ENCODE results near the gene IQSEC1. TPM values are rescaled to one million over a fixed set of nuclear protein-coding genes. Genes with fewer than 3 reads are reported as not detected.

IQSEC1 gene
- 70.1 TPM for total RNA-seq
- long read RNA-seq, partial matches to known transcripts, result 209 of 225 reads
- long read RNA-seq, other reads (novel, unspliced or antisense), result 16 of 225 reads

DNA sequence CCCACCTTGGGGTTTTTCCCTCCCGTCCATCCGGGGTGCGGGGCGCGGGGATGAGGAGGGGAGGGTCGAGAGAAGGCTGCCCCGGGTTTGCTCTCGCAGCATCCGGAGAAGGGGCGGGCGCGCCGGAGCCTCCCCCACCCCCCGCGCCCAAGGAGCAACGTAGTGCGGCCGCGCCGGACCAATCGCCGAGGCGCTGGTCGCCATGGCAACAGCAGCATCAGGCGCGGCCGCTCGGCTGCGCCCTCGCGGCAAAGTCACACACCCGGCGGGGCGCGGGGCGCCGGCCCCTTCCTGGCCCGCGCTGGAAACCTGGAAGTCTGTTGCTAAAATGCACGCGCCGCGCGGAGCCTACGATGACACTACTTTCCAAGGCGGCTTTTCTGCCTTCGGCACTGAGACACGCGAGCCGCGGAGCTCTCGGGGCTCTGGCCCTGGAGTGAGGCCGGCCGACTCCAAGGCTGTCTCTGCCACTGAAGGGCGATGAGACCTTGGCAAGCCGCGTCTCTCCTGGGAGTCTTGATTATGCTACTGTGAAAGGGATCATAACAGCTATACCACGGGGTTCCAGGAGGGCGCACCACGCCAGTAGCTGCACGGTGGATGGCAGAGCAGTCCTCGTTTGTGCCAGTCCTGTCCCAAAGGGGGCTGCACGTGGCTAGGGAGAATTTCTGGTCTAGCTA is at the start of gene IQSEC1:
IQSEC1 (minus strand) TSS at position 104 of the 680 bp plus-strand sequence. CDS start 415 bp downstream, outside the sequence.
- no peak for DNase-seq (ENCODE audit: low spot score)

DNA sequence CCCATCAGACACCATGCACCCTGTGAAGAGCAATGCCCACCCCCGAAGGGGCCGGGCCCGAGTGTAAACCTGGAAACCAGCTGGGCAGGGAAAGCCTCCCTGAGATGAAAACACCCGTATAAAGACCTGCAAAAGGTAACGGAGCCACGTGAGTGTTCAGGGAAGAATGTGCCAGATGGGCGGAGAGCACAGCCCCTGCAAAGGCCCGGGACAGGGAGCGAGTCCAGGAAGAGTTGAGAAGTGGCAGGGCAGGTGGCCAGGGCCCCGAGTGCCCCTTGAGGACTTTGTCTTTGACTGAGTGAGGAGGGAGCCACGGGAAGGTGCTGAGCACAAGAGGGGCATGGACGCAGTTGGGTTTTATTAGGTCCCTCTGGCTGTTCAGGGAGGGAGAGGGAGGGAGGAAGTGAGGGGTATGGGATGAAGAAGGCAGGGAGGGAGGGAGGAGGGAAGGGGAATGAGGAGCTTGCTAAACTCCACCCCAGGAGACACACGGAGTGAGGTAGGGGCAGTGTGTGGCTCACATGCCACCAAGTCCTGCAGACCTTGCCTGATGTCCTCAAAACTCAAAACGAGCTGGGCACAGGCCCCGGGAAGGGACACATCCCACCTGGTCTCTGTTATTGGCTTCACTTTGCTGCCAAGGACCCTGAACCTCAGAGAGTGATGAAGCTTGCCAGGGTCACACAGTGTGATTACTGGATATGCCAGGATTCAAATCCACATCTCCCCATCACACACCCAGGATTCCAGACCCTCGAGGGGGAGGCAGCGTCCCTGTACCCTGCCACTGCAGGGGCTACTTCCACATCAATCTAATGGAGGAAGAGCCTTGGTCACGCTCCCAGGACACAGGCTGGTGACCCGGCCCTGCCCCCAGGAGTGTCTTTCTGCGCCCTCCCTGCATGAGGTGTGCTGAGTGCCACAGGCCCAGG is 49.1 kb upstream of the IQSEC1 start:
- no peak for DNase-seq (ENCODE audit: low spot score)

DNA sequence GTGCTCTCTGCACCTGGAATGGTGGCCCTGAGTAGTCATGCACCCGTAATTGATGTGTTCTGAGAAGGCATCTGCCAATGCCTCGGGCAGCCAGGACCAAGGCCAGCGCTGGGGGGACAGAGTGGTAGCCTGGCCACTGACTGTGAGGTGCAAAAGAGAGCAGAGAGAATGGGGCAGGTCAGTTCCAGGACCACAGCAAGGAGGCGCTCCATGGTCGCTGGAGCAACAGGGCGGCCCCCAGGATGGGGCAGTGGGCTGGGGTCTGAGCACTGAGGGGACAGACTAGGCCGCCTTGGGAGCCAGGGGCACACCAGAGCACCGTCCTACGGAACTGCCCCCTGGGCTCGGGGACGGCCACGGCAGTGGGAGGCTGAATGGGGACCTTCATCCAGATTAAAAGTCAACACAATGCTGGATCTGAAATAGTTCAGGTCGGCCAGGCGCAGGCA is 48.3 kb upstream of the IQSEC1 start:
- DNase-seq (ENCODE audit: low spot score), result no peak

DNA sequence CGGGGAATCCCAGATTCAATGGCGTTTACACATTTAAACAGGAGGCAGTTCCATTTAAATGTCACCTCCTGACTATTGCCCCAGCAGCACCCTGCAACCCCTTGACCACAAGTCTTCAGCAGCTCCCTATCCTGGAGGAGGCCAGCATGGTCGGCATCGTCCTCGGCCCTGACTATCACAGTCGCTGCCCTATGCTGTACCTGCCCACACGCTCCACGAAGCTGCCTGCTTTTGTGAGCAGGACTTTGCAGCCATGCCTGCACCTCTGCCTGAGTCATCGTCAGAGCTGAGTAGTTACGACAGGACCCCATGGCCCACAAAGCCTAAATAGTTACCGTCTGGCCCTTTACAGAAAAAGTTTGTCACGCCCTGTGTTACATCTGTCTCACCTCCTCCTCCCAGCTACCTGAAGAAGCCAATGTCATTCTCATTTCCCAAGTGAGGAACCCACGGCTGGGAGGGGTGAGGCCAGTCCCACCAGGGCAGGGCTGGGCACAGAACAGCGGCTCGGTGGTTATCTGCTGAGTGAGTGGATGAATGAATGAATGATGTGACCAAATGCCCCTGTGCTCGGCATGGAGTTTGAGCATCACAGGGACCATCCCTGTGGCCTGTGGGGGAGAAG is 47.8 kb upstream of the IQSEC1 start:
- DNase-seq (ENCODE audit: low spot score), result no peak

DNA sequence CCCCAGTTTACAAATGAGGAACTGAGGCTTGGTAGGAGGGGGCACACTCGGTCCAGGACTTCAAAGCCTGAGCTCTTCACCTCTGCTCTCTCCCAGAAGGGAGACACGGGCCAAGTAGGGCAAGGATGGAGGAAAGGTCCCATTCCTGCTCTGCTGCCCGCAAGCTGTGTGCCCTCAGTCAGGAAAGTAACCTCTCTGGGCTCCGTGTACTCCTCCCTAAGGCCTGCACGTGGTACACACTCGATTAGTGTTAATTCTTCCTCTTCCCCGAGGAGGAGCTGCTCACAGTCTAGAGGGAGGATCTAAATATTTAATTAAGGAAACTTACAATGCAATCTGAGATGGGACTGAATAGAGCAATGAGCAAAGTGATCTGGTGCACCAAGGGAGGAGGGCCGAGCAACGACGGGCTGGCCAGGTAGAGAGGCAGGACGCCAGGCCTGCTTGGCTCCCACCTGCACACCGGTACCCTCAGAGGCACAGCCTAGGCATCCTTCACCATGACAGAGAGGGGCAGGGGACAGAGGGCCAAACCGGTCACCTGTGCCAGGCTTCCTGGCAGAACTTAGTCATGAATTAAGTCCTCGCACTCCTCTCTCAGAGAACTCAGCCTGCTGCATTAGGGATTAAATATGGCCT is 47.2 kb upstream of the IQSEC1 start:
- DNase-seq (ENCODE audit: low spot score), result no peak

DNA sequence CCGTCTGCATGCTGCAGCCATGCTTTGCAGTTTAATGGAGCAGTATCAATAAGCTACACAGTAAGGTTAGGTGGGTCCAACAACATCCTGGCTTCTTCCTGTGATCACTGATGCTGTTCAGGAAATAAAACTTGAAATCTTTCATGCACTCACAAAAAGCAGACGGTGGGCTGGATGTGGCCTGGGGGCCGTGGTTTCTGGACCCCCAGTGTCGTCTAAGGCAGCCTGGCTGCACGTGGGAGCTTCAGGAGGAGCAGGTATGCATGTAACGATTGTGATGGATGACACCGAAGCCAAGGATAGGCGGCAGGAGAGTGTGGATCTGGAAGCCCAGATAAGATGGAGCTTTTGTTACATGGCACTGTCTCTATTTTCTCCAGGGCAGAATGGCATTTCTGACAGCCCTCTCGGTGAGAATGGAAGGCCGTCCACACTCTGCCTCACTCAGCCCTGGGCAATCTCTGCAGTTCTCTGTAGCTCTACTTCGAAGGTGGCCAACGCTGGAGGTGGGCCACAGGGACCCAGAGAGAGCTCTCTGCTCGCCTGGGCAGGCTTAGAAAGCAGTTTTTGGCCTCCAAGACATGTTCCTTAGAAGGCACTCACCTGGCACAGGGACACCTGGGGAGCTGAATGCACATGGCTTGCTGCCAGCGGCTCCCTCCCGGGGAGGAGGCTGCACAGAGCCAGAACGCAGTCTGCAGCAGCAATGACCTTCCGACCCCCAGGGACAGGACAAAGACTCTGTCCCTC is 46.4 kb upstream of the IQSEC1 start:
- DNase-seq (ENCODE audit: low spot score), result no peak

DNA sequence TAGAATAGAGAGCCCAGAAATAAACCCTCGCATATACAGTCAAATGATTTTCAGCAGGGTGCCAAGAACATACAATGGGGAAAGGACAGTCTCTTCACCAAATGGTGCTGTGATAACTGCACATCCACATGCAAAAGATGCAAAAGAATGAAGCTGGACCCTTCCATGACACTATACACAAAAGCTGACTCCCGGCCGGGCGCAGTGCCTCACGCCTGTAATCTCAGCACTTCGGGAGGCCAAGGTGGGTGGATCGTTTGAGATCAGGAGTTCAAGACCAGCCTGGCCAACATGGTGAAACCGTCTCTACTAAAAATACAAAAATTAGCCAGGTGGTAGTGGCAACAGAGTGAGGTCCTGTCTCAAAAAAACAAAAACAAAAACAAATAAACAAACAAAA is 43.2 kb upstream of the IQSEC1 start:
- DNase-seq (ENCODE audit: low spot score), result no peak

DNA sequence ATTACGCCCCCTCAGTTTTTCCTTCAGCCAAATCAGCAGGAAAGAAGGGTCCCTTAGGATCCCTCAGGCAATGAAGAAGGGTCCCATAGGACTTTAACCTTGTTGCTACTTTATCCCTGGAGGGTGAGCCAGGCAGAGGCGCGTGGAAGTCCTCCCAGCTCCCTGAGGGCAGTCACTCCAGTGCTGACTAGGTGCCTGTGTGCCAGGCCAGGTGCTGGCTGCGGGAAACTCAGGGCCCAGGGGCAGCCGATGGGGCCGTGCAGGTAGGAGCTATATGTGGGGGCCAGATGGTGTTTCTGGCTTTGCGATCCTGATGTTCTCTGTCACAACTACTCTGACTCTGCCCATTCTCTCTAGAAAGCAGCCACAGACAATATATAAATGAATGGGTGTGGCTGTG is 42.8 kb upstream of the IQSEC1 start:
- no peak for DNase-seq (ENCODE audit: low spot score)

DNA sequence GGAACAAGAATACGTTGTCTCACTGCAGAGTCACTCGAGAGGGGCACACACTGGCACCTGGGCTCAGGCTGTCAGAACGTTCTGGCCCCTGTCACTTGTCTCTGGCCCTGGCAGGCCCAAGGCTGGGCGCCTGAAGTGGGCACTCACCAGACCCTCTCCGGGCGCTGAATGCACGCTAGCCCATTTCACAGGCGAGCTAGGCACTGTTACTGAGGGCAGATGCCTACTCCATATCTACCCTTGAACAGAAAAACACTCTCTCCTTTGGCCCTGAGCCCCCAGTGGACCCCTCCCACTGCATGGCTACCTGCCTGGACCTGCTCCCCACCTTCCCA is 42.3 kb upstream of the IQSEC1 start:
- DNase-seq (ENCODE audit: low spot score), result no peak

DNA sequence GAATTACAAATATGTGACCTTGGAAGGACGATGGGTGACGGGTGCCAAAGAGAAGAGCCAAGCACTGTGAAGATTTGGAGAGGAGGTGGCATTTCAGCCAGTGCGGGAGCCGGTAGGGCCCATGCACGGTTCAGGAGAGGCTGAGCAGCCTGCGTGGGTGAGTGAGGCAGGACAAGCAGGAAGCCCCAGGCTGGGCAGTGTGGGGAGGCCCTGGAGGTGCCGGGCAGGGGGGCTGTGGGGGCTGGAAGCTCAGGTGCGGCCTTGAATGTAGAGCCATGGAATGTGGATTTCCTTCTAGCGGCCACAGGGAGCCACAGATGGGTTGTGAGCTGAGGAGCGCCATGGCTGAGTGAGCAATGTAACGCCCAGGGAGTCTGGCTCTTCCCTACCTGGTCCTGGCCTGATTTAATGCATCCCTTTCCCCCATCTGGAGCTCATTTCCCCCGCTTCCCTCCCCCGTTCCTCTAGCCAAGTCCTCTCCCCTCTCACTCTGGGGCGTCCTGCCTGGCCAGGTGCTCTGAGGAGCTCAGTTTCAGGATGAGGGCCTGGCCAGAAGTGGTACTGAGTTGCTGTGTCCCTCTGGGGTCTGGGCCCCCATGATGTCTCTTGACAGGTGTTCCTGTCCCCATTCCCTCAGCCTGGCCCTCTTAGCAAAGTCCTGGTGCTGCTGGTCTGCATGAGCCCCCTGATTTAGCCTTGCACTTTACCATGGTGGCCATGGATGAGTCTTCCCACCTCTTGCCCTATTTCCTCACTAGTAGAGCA is 41.8 kb upstream of the IQSEC1 start:
- no peak for DNase-seq (ENCODE audit: low spot score)

DNA sequence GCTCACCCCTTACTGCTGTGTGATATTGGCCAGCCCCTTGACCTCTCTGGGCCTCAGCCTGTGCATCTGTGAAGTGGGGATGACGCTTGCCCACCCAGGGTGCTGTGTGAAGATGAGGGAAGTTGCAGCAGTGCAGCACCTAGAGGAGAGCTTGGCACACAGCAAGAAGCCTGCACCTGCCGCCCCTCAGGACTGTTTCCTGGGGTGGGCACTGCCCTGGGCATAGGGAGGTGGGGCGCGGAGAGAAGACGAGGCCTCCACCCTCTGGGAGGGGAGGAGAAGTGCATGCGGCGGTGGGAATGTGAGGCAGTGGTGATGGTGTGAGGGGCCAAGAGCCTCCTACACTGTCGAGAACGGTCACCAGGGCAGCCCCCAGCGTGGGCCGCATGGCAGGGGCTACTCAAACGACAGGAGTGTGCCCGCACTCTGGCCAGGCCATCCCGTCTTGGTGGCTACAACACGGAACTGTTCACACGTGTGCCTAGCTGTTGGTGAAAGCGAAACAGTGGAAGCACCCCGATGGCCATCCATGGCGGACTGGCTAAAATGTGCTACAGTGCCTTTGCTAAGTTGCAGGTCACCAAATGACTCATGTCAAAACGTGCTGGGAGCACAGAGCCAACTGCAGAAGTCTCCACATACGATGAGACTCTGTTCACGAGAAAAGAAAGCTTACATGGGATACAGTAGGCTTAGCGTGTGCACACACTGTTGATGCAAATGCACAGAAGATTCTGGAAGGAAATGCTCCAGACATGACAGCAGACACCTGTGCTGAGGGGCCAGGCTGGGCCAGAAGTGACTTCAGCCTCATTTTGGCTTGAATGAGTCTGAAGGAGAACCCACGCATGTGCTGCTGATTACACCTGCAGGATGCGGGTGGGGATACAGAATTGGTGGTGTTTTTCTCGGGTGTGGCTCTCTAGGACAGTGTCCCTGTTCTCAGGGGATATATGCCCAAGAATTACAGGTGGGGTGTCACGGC is 40.4 kb upstream of the IQSEC1 start:
- no peak for DNase-seq (ENCODE audit: low spot score)

DNA sequence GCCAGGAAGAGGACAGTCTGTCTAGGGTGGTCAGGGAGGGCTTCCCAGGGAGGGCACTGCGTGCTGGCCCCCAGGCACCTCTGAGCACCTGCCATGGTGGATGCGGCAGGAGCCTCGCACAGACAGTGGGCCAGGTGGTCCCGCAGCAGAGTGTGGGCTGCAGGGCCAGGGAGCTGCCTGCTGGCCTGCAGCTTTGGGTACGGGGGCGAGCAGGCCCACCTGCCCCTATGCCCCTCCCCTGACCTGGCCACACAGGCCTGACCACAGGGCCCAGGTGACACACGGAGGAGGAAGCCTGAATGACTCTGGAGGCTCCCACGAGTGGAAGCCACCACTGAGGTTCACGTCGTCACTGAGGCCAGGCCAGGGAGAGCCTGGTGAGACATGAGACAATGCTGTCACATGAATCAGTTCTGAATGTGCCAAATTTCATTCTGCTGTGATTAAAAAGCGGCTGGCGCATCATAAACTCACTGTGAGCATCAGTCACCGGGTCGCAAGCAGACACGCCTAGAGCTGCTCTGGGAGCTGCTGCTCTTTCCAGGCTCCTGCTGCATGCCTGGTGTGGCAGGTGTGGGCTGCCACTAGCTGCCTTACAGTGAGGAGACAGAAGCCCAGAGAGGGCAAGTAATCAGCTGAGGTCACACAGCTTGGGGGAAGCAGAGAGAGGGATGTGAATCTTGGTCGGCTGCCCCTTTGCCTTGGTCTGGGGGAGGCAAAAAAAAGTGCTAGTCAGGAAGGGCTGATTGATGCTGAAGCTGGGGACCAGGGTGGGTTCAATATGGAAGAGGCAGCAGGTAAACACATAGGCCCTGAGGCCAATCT is 39.5 kb upstream of the IQSEC1 start:
- no peak for DNase-seq (ENCODE audit: low spot score)

DNA sequence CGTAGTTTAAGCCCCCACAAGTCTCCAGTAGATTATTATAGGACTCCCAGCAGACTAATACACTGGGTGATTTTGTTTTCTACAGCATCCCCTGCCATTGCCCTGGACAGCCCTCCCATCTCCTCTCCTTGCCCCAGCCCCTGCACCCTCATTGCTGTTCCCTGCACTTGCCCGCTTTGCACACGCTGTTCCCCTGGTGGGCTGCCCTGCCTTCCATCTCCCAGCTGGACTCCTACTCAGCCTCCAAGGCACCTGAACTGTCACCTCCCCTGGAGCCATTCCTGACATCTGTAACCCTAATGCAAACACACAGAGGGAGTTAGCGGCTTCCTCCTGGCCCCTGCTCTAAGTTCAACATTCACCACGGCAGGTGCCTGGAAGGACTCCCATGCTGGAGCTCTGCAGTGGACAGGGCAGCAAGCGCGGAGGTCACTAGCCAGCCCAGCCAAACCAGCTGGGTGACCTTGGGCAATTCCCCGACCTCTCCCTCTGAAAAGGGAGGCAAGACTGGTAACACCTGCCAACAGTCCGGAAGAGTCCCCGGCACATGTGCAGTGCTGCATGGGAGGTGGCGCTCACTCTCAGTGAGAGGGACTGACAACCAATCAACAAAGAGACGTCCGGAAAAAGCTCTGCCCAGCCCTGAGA is 38.8 kb upstream of the IQSEC1 start:
- no peak for DNase-seq (ENCODE audit: low spot score)

DNA sequence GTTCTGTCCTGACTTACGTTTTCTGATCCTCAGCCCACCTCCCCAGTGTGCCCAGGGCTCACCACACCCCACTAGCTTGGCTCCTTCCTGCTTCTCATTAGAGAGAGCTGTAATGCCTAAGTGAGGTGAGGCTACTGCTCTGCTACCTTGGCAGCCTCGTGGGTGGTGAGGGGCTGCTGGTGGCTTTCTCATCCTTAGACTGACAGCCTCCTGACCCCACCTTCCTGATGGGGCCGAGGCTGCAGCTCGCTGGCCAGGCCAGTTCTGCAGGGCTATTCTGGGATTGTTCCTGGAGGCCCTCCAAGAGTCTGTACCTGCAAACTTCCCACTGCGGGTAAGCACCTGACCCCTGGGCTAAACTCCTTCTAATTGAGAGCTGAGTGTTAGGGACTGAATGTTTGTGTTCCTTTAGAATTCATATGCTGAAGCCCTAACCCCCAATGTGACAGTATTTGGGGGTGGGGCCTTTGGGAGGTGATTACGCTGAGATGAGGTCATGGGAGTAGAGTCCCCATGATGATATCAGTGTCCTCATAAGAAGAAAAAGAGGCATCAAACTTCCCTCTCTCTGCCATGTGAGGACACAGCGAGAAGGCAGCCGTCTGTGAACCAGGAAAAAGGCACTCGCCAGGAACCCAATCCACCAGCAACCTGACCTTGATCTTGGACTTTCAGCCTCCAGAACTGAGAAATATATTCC is 38.1 kb upstream of the IQSEC1 start:
- no peak for DNase-seq (ENCODE audit: low spot score)

DNA sequence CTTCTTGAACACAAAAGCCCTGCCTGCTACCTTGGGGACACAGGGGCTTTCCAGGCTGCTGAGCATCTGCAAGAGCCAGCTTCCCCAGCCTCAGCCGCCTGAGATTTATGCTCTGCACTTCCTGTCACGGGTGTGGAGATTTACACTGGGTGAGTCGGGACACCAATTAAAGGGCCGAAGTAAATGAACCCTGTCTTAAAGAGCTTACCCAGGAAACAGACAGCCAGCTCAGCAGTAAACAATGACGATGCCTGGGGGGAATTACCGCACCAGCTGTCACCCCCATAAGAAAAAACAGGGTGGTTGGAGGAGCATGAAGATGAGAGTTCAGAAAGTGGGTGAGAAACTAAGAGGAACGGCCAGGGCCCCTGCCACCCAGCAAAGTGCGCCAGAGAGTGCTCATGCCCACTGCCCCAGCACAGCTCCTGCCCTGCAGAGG is 37.5 kb upstream of the IQSEC1 start:
- no peak for DNase-seq (ENCODE audit: low spot score)

DNA sequence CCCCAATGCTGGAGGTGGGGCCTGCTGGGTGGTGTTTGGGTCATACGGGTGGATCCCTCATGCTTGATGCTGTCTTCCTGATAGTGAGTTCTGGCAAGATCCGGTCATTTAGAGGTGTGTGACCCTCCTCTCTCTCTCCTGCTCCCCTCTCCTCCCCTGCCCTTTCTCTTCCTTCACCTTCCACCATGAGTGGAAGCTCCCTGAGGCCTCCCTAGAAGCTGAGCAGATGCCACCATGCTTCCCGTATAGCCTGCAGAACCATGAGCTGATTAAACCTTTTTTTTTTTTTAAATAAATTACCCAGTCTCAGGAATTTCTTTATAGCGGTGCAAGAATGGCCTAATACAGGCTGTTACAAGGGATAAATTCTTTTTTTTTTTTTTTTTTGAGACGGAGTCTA is 36.3 kb upstream of the IQSEC1 start:
- no peak for DNase-seq (ENCODE audit: low spot score)

DNA sequence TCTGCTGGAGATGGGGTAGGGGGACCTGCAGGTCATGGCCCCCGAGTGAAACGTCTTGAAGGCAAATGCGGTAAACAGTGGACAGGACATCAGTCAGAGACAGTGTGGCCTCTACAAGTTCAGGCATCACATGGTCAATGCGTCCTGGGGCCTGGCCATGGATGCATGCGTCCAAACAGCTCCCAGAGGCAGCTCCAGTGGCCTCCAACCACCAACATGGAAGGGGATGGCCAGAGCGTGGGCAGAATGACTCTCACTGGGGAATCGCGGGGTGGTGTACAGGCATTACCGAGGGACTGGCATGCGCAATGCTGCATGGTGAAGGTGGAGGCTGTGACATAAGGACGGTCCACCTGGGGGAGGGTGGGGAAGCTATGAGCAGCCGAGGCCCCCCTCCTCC is 35.6 kb upstream of the IQSEC1 start:
- DNase-seq (ENCODE audit: low spot score), result no peak
